ENCODE results near the gene RCAN3.

Gene RCAN3

GRCh38 chr1:24578846-24579245 is 76.2 kb downstream of the RCAN3 start:
- no peak for DNase-seq (ENCODE audit: low spot score)

GRCh38 chr1:24580756-24581155 is 78.1 kb downstream of the RCAN3 start:
- no peak for DNase-seq (ENCODE audit: low spot score)

- no peak for DNase-seq (ENCODE audit: low spot score)
Observed at GRCh38 chr1:24584171-24584647, 81.6 kb downstream of the RCAN3 start.

- DNase-seq (ENCODE audit: low spot score), result no peak
Observed at GRCh38 chr1:24586119-24586518, 83.5 kb downstream of the RCAN3 start.

GRCh38 chr1:24586970-24587820 is 84.6 kb downstream of the RCAN3 start:
- peak; percentile 65 for DNase-seq (ENCODE audit: low spot score)

GRCh38 chr1:24588573-24588972 is 85.9 kb downstream of the RCAN3 start:
- DNase-seq (ENCODE audit: low spot score), result no peak

- no peak for DNase-seq (ENCODE audit: low spot score)
Observed at GRCh38 chr1:24589200-24589599, 86.6 kb downstream of the RCAN3 start.
